ENCODE measurements around the gene TUBA3D. TPM values are rescaled to one million over a fixed set of nuclear protein-coding genes. Genes with fewer than 3 reads are reported as not detected.
"Not testable (repeated sequence)": the region's sequence is repeated elsewhere in the genome, so short reads cannot be mapped to it uniquely, and the experiment has no call there.

TUBA3D gene
- total RNA-seq, 6 experiments from 2014 or later: 0.30 to 3.1 (median 1.5) TPM; not detected in 2

GRCh38 chr2:131519466-131519865, 43.5 kb downstream of the TUBA3D start:
- Histone ChIP-seq H3K36me3 (no peaks in the 10 kb centered on the region), H3K4me3 (no peak overlapping the region), H3K9me3 (no peaks in the 10 kb centered on the region), H3K27me3 (no peaks in the 10 kb centered on the region), H3K27ac (no peak overlapping the region), H3K4me1 (no peaks in the 10 kb centered on the region)
- 80% methylated on average over 1 of the region's 15 CpGs for WGBS (ENCODE audit: insufficient coverage, low coverage, low lambda C conversion rate, missing lambda C conversion rate)
- intact Hi-C loops (cut with DNase I): no loop called here
- DNase-seq: peak in 1 of 3 donors; percentile 9
- no peak for ATAC-seq
- TF ChIP-seq POLR2A (IDR thresholded peaks at IDR 0.05): no peak
- TF ChIP-seq, protein P1, sequence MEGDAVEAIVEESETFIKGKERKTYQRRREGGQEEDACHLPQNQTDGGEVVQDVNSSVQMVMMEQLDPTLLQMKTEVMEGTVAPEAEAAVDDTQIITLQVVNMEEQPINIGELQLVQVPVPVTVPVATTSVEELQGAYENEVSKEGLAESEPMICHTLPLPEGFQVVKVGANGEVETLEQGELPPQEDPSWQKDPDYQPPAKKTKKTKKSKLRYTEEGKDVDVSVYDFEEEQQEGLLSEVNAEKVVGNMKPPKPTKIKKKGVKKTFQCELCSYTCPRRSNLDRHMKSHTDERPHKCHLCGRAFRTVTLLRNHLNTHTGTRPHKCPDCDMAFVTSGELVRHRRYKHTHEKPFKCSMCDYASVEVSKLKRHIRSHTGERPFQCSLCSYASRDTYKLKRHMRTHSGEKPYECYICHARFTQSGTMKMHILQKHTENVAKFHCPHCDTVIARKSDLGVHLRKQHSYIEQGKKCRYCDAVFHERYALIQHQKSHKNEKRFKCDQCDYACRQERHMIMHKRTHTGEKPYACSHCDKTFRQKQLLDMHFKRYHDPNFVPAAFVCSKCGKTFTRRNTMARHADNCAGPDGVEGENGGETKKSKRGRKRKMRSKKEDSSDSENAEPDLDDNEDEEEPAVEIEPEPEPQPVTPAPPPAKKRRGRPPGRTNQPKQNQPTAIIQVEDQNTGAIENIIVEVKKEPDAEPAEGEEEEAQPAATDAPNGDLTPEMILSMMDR (IDR thresholded peaks at IDR 0.05): no peak

GRCh38 chr2:131519871-131520470, 44.1 kb downstream of the TUBA3D start:
- ATAC-seq; H3K27me3 ChIP-seq; intact Hi-C loops (cut with DNase I); H3K4me3 ChIP-seq; H3K27ac ChIP-seq; H3K4me1 ChIP-seq; H3K9me3 ChIP-seq; DNase-seq; H3K36me3 ChIP-seq: not testable (repeated sequence)
- WGBS (ENCODE audit: insufficient coverage, low coverage, low lambda C conversion rate, missing lambda C conversion rate): no CpG with 5 or more reads among the region's 24 CpGs

GRCh38 chr2:131520526-131520925, 44.6 kb downstream of the TUBA3D start:
- no peaks in the 10 kb centered on the region for H3K36me3 ChIP-seq
- no CpG with 5 or more reads among the region's 10 CpGs for WGBS (ENCODE audit: insufficient coverage, low coverage, low lambda C conversion rate, missing lambda C conversion rate)
- no peaks in the 10 kb centered on the region for H3K4me1 ChIP-seq
- DNase-seq (peak in 1 of 3 donors; percentile 13), ATAC-seq (no peak)
- H3K27ac ChIP-seq: no peak overlapping the region
- no peak overlapping the region for H3K4me3 ChIP-seq
- no peaks in the 10 kb centered on the region for H3K9me3 ChIP-seq
- intact Hi-C loops (cut with DNase I): no loop called here
- no peaks in the 10 kb centered on the region for H3K27me3 ChIP-seq
- TF ChIP-seq POLR2A (IDR thresholded peaks at IDR 0.05): no peak
- TF ChIP-seq, protein P1 (IDR thresholded peaks at IDR 0.05): no peak

- H3K4me1 ChIP-seq; ATAC-seq; H3K36me3 ChIP-seq; H3K27ac ChIP-seq; H3K27me3 ChIP-seq; H3K4me3 ChIP-seq; intact Hi-C loops (cut with DNase I); DNase-seq; H3K9me3 ChIP-seq: not testable (repeated sequence)
- WGBS (ENCODE audit: insufficient coverage, low coverage, low lambda C conversion rate, missing lambda C conversion rate): 67% methylated on average over 1 of the region's 6 CpGs
Measured at GRCh38 chr2:131521524-131521923, 45.6 kb downstream of the TUBA3D start.

GRCh38 chr2:131521961-131522781, 46.3 kb downstream of the TUBA3D start:
- Histone ChIP-seq H3K27me3 (no peaks in the 10 kb centered on the region), H3K27ac (no peak overlapping the region), H3K9me3 (no peaks in the 10 kb centered on the region), H3K4me3 (no peak overlapping the region), H3K4me1 (no peaks in the 10 kb centered on the region), H3K36me3 (no peaks in the 10 kb centered on the region)
- ATAC-seq (peak in 1 of 4 donors; percentile 28), DNase-seq (no peak)
- 75% methylated on average over 9 of the region's 20 CpGs for WGBS (ENCODE audit: insufficient coverage, low coverage, low lambda C conversion rate, missing lambda C conversion rate)
- no peak for TF ChIP-seq POLR2A (IDR thresholded peaks at IDR 0.05)
- TF ChIP-seq, protein P1 (IDR thresholded peaks at IDR 0.05): no peak
- intact Hi-C loops (cut with DNase I): no loop called here

DNA sequence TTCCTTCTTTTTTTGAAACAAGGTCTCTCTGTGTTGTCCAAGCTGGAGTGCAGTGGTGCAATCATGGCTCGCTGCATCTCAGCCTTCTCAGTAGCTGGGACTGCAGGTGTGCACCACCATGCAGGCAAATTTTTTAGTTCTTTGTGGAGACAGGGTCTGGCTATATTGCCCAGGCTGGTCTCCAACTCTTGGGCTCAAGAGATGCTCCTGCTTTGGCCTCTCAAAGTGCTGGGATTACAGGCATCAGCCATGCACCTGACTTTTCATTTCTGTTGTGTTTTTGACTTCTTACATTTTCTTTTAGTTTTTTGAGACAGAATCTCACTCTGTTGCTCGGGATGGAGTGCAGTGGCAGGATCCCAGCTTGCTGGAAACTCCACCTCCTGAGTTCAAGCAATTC, 49.3 kb downstream of the TUBA3D start:
- H3K27me3 ChIP-seq; H3K4me3 ChIP-seq; H3K27ac ChIP-seq; ATAC-seq; DNase-seq; intact Hi-C loops (cut with DNase I); H3K4me1 ChIP-seq; H3K9me3 ChIP-seq; H3K36me3 ChIP-seq: not testable (repeated sequence)
- 81% methylated on average over 2 of the region's 2 CpGs for WGBS (ENCODE audit: insufficient coverage, low coverage, low lambda C conversion rate, missing lambda C conversion rate)

DNA sequence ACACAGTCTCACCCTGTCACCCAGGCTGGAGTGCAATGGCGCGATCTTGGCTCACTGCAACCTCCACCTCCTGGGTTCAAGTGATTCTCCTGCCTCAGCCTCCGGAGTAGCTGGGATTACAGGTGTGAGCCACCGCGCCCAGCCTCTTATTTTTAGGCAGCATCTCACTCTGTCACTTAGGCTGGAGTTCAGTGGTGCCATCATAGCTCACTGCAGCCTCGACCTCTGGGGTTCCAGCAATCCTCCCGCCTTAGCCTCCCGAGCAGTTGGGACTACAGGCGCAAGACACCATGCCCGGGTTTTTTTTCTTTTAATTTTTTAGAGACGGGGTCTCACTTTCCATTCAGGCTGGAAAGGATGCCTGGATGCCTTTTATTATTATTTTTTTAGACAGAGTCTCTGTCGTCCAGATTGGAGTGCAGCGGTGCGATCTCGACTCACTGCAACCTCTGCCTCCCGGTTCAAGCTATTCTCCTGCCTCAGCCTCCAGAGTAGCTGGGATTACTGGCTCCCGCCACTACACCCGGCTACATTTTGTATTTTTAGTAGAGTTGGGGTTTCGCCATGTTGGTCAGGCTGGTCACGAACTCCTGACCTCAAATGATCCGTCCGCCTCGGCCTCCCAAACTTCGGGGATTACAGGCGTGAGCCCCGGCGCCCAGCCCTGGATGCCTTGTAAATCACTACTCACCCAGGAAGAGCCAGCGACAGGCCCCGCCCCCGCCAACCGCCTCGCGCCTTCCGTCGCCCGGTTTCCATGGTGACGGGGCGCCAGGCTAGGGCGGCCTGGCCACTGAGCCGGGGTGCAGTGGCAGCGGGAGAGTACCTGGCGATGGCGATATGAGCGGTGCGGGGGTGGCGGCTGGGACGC, 51.4 kb downstream of the TUBA3D start, which contains the start of gene CCDC74A:
CCDC74A (plus strand) TSS at position 758 of the 871 bp plus-strand sequence; CDS start at position 841, 83 bp downstream.
- H3K4me1 ChIP-seq; H3K9me3 ChIP-seq; H3K27me3 ChIP-seq; H3K27ac ChIP-seq; H3K36me3 ChIP-seq; intact Hi-C loops (cut with DNase I): not testable (repeated sequence)
- 27% methylated on average over 36 of the region's 47 CpGs for WGBS (ENCODE audit: insufficient coverage, low coverage, low lambda C conversion rate, missing lambda C conversion rate)
- peak; percentile 73 to 90 (median 86) for ATAC-seq
- DNase-seq: peak; percentile 63 to 72 (median 66)
- peak within 1 kb of the TSS in 2 of 3 donors; percentile 9 to 35 for H3K4me3 ChIP-seq
